HCT116 (cell line): Measurements from ENCODE around the gene IL21R. TPM values are rescaled to one million over a fixed set of nuclear protein-coding genes. Genes with fewer than 3 reads are reported as not detected.

ENCODE experiments used
- ATAC-seq: fragments of 200-7000 bp; cut with Tn5 transposase; 2 replicates; pipeline ENCODE4 v1.9.1; 2020; ENCODE audit warnings: mild to moderate bottlenecking, moderate library complexity
- BruUV-seq: library from RNA; stranded (reverse); fragments of 400-500 nt; replicated peaks from 2 replicates; lab custom pipeline; 2021; lab: Mats Ljungman, UMichigan
- CTCF ChIA-PET: fragments of 300-600 bp; sonication (Branson Sonifier 250); formaldehyde crosslinking; loops from one replicate; lab custom pipeline; 2021; ENCODE audit warnings: antibody characterized with exemption; lab: Charles Lee
- POLR2A ChIA-PET: fragments of 300-600, 350-600 bp; sonication (Branson Sonifier 250); formaldehyde crosslinking; loops from one replicate; lab custom pipeline; 2021; ENCODE audit warnings: antibody characterized with exemption; lab: Charles Lee
- RAD21 ChIA-PET, 2 experiments: fragments of 300-600 bp; sonication (Branson Sonifier 250); formaldehyde crosslinking; loops; one replicate each; lab custom pipeline; 2023; ENCODE audit warnings: low total read pairs in 2 of 2; ENCODE audit not compliant: uncharacterized antibody in 2 of 2, unreplicated experiment in 2 of 2, low non-redundant PET in 1 of 2; lab: Charles Lee
- DNase-seq: peaks from one replicate; pipeline ENCODE4 v3.0.0-alpha.2; 2010; ENCODE audit warnings: low read depth, low spot score
- H2AFZ ChIP-seq: fragments of 200-600 bp; shearing (Covaris generic), sonication (generic); 2 replicates; pipeline ENCODE4 v1.6.1; 2017; ENCODE audit warnings: low read depth, mixed run types, mixed read lengths, antibody characterized with exemption, low read length; ENCODE audit not compliant: poor library complexity, severe bottlenecking
- H3K27ac ChIP-seq: 2 replicates; pipeline ENCODE4 v1.5.1; 2012; ENCODE audit warnings: low read depth, low read length
- H3K27me3 ChIP-seq: fragments of 200-600 bp; sonication (generic); 2 replicates; pipeline ENCODE4 v1.6.1; 2016; ENCODE audit warnings: mixed run types, low read length, mixed read lengths; ENCODE audit not compliant: insufficient read depth
- H3K36me3 ChIP-seq, 2 experiments: fragments of 200-500 bp in 1 of 2; fragments of 200-600 bp in 1 of 2; sonication (Bioruptor generic) in 1 of 2; sonication (generic) in 1 of 2; 2 replicates each; pipeline versions ENCODE4 v1.5.1 to v1.6.1; 2014 to 2016; ENCODE audit warnings: low read length in 2 of 2, inconsistent platforms in 1 of 2, mixed read lengths in 1 of 2, mixed run types in 1 of 2; ENCODE audit not compliant: insufficient read depth in 2 of 2, control insufficient read depth in 1 of 2
- H3K4me1 ChIP-seq, 2 experiments: fragments of 200-600 bp in 1 of 2; sonication (generic) in 1 of 2; 2 replicates each; pipeline versions ENCODE4 v1.5.1 to v1.6.1; 2012 to 2017; ENCODE audit warnings: low read length in 2 of 2, inconsistent platforms in 1 of 2, mild to moderate bottlenecking in 1 of 2, mixed read lengths in 1 of 2, mixed run types in 1 of 2, moderate library complexity in 1 of 2; ENCODE audit not compliant: insufficient read depth in 2 of 2, control insufficient read depth in 1 of 2
- H3K4me2 ChIP-seq: fragments of 200-600 bp; sonication (generic); 2 replicates; pipeline ENCODE4 v1.6.1; 2017; ENCODE audit warnings: mixed run types, low read length, mixed read lengths
- H3K4me3 ChIP-seq, 2 experiments: fragments of 200-600 bp in 1 of 2; sonication (generic) in 1 of 2; replicated peaks in 1 of 2; 2 replicates each; pipeline ENCODE4 v1.5.1; 2011 to 2016; ENCODE audit warnings: low read length in 2 of 2, control low read depth in 1 of 2, low read depth in 1 of 2, mild to moderate bottlenecking in 1 of 2, mixed read lengths in 1 of 2, mixed run types in 1 of 2
- H3K79me2 ChIP-seq: fragments of 200-600 bp; sonication (generic); 2 replicates; pipeline ENCODE4 v1.6.1; 2017; ENCODE audit warnings: mild to moderate bottlenecking, mixed run types, low read length, moderate library complexity, mixed read lengths; ENCODE audit not compliant: insufficient read depth
- H3K9ac ChIP-seq: fragments of 200-600 bp; sonication (generic); 2 replicates; pipeline ENCODE4 v1.6.1; 2016; ENCODE audit warnings: low read length, mixed read lengths
- H3K9me2 ChIP-seq: fragments of 200-600 bp; sonication (generic), shearing (Covaris generic); 2 replicates; pipeline ENCODE4 v1.6.1; 2017; ENCODE audit warnings: mixed run types, mild to moderate bottlenecking, moderate library complexity; ENCODE audit not compliant: insufficient read depth
- H3K9me3 ChIP-seq, 2 experiments: fragments of 200-500 bp in 1 of 2; fragments of 200-600 bp in 1 of 2; sonication (Bioruptor generic) in 1 of 2; sonication (generic) in 1 of 2; 2 replicates each; pipeline ENCODE4 v1.6.1; 2014 to 2017; ENCODE audit warnings: low read length in 2 of 2, mixed read lengths in 2 of 2, inconsistent platforms in 1 of 2, low read depth in 1 of 2, mild to moderate bottlenecking in 1 of 2, mixed run types in 1 of 2, moderate library complexity in 1 of 2; ENCODE audit not compliant: control insufficient read depth in 1 of 2, insufficient read depth in 1 of 2
- H4K20me1 ChIP-seq: fragments of 200-600 bp; sonication (generic), shearing (Covaris generic); 2 replicates; pipeline ENCODE4 v1.6.1; 2017; ENCODE audit warnings: mixed run types, mild to moderate bottlenecking, moderate library complexity; ENCODE audit not compliant: insufficient read depth
- CEBPB ChIP-seq: IDR thresholded peaks from 2 replicates; pipeline ENCODE4 v1.6.1; 2012; ENCODE audit warnings: low read depth
- EGR1 ChIP-seq: IDR thresholded peaks from 2 replicates; pipeline ENCODE4 v1.6.1; 2012; ENCODE audit warnings: low read depth
- ELF1 ChIP-seq: IDR thresholded peaks from 2 replicates; pipeline ENCODE4 v1.6.1; 2012; ENCODE audit warnings: low read depth, borderline replicate concordance
- EZH2 ChIP-seq: fragments of 200-600 bp; sonication (generic); IDR thresholded peaks from 2 replicates; pipeline ENCODE4 v1.6.1; 2017; ENCODE audit warnings: antibody characterized with exemption, mixed run types
- EZH2phosphoT487 ChIP-seq: fragments of 200-600 bp; IDR thresholded peaks from 2 replicates; pipeline ENCODE4 v1.6.1; 2018; ENCODE audit warnings: antibody characterized with exemption, borderline replicate concordance
- JUND ChIP-seq: IDR thresholded peaks from 2 replicates; pipeline ENCODE4 v1.6.1; 2012
- POLR2A ChIP-seq: IDR thresholded peaks from 2 replicates; pipeline ENCODE4 v1.7.0; 2011; ENCODE audit warnings: borderline replicate concordance; ENCODE audit not compliant: insufficient read depth, insufficient read length; ENCODE audit errors: extremely low read depth
- POLR2AphosphoS5 ChIP-seq: IDR thresholded peaks from 2 replicates; pipeline ENCODE4 v1.6.1; 2011; ENCODE audit warnings: mild to moderate bottlenecking, low read depth, low read length, moderate library complexity
- RAD21 ChIP-seq: IDR thresholded peaks from 2 replicates; pipeline ENCODE4 v1.6.1; 2012; ENCODE audit warnings: low read depth, mild to moderate bottlenecking
- SIN3A ChIP-seq: IDR thresholded peaks from 2 replicates; pipeline ENCODE4 v1.6.1; 2012; ENCODE audit warnings: low read depth
- SRF ChIP-seq: IDR thresholded peaks from 2 replicates; pipeline ENCODE4 v1.6.1; 2012; ENCODE audit warnings: low read depth
- TCF7L2 ChIP-seq: IDR thresholded peaks from 2 replicates; pipeline ENCODE4 v1.7.0; 2011; ENCODE audit warnings: borderline replicate concordance, inconsistent platforms; ENCODE audit not compliant: insufficient read depth, insufficient read length; ENCODE audit errors: extremely low read depth
- YY1 ChIP-seq: IDR thresholded peaks from 2 replicates; pipeline ENCODE4 v1.6.1; 2011; ENCODE audit warnings: low read length, low read depth, moderate library complexity, mild to moderate bottlenecking; ENCODE audit not compliant: insufficient replicate concordance; ENCODE audit errors: extremely low read depth
- ZFX ChIP-seq: fragments of 450-650 bp; IDR thresholded peaks from 2 replicates; pipeline ENCODE4 v1.6.1; 2017
- intact Hi-C: fragments of 100-400 bp; cut with micrococcal nuclease; formaldehyde crosslinking; loops from 2 replicates; pipeline ENCODE4 v1.10.0; 2022
- total RNA-seq: library from RNA; stranded (reverse); gene quantifications from one replicate; pipeline ENCODE4 v1.2.1, GENCODE V29; 2021; ENCODE audit not compliant: unreplicated experiment
- TF ChIP-seq, protein P1 (sequence below): IDR thresholded peaks from 2 replicates; pipeline ENCODE4 v1.6.1; 2012
- TF ChIP-seq, protein P2 (sequence below), 3 experiments: fragments of 200-600 bp in 1 of 3; sonication (generic) in 1 of 3; IDR thresholded peaks in 2 of 3; conservative IDR thresholded peaks in 1 of 3; 2 replicates each; pipeline ENCODE4 v1.5.1; 2012 to 2017; ENCODE audit warnings: low read depth in 2 of 3, low read length in 2 of 3, antibody characterized with exemption in 1 of 3, borderline replicate concordance in 1 of 3, control low read depth in 1 of 3, mild to moderate bottlenecking in 1 of 3, mixed read lengths in 1 of 3, mixed run types in 1 of 3, moderate library complexity in 1 of 3; ENCODE audit not compliant: insufficient read depth in 1 of 3
- TF ChIP-seq, protein P3 (sequence below): IDR thresholded peaks from 2 replicates; pipeline ENCODE4 v1.6.1; 2012
- TF ChIP-seq, protein P4 (sequence below): IDR thresholded peaks from 2 replicates; pipeline ENCODE4 v1.6.1; 2012; ENCODE audit warnings: low read depth
- TF ChIP-seq, protein P5 (sequence below): IDR thresholded peaks from 2 replicates; pipeline ENCODE4 v1.6.1; 2011; ENCODE audit warnings: mild to moderate bottlenecking, low read length, moderate library complexity; ENCODE audit not compliant: insufficient replicate concordance; ENCODE audit errors: extremely low read depth

The IL21R gene
- total RNA-seq, 1 experiment from 2014 or later, result 1.2 TPM

DNA sequence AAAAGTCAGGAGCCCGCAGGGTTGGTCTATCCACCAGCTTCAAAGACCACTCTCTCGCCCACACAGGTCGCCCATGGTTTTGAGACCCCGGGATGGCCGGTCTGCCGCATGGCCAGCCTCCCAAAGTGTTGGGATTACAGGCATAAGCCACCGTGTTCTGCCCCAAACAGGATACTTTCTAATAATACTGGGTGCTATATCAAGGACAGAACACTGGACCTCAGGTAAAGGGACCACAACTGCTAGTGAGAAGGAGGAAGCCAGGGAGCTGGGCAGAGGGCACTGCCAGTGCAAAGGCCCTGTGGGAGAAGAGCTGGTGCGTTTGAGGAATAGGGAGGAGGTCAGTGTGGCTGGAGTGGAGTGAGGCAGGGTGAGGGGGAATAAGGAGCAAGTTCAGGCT, 34.1 kb downstream of the IL21R start:
- POLR2A ChIA-PET, result no interaction called here
- BruUV-seq, result no TSS peak
- Histone ChIP-seq H3K27me3 (no peaks in the 10 kb centered on the region), H3K27ac (no peak overlapping the region), H3K9me2 (no peaks in the 10 kb centered on the region), H3K4me2 (no peak overlapping the region), H3K9ac (no peak overlapping the region), H3K4me3 (no peak overlapping the region), H3K4me1 (peaks cover 0 to 10% of the 10 kb centered on the region in 2 experiments; a peak in 1 of 4 replicates), H2AFZ (no peak overlapping the region)
- DNase-seq, result no peak
- TF ChIP-seq YY1 (no peak), TCF7L2 (no peak), EGR1 (no peak), CEBPB (no peak), RAD21 (no peak), ELF1 (no peak), EZH2 (no peak), POLR2A (no peak), ZFX (no peak), POLR2AphosphoS5 (no peak), EZH2phosphoT487 (no peak), SIN3A (no peak), SRF (no peak), JUND (no peak)
- TF ChIP-seq, protein P1, sequence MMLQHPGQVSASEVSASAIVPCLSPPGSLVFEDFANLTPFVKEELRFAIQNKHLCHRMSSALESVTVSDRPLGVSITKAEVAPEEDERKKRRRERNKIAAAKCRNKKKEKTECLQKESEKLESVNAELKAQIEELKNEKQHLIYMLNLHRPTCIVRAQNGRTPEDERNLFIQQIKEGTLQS, result no peak
- TF ChIP-seq, protein P2, sequence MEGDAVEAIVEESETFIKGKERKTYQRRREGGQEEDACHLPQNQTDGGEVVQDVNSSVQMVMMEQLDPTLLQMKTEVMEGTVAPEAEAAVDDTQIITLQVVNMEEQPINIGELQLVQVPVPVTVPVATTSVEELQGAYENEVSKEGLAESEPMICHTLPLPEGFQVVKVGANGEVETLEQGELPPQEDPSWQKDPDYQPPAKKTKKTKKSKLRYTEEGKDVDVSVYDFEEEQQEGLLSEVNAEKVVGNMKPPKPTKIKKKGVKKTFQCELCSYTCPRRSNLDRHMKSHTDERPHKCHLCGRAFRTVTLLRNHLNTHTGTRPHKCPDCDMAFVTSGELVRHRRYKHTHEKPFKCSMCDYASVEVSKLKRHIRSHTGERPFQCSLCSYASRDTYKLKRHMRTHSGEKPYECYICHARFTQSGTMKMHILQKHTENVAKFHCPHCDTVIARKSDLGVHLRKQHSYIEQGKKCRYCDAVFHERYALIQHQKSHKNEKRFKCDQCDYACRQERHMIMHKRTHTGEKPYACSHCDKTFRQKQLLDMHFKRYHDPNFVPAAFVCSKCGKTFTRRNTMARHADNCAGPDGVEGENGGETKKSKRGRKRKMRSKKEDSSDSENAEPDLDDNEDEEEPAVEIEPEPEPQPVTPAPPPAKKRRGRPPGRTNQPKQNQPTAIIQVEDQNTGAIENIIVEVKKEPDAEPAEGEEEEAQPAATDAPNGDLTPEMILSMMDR (IDR thresholded peaks at IDR 0.05 in 2 of 3, conservative IDR thresholded peaks at IDR 0.05 in 1 of 3; ENCODE audit: borderline replicate concordance in 1 of 3, insufficient read depth in 1 of 3, low read depth in 2 of 3, low read length in 2 of 3), result no peak
- TF ChIP-seq, protein P3, sequence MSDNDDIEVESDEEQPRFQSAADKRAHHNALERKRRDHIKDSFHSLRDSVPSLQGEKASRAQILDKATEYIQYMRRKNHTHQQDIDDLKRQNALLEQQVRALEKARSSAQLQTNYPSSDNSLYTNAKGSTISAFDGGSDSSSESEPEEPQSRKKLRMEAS, result no peak
- TF ChIP-seq, protein P4, sequence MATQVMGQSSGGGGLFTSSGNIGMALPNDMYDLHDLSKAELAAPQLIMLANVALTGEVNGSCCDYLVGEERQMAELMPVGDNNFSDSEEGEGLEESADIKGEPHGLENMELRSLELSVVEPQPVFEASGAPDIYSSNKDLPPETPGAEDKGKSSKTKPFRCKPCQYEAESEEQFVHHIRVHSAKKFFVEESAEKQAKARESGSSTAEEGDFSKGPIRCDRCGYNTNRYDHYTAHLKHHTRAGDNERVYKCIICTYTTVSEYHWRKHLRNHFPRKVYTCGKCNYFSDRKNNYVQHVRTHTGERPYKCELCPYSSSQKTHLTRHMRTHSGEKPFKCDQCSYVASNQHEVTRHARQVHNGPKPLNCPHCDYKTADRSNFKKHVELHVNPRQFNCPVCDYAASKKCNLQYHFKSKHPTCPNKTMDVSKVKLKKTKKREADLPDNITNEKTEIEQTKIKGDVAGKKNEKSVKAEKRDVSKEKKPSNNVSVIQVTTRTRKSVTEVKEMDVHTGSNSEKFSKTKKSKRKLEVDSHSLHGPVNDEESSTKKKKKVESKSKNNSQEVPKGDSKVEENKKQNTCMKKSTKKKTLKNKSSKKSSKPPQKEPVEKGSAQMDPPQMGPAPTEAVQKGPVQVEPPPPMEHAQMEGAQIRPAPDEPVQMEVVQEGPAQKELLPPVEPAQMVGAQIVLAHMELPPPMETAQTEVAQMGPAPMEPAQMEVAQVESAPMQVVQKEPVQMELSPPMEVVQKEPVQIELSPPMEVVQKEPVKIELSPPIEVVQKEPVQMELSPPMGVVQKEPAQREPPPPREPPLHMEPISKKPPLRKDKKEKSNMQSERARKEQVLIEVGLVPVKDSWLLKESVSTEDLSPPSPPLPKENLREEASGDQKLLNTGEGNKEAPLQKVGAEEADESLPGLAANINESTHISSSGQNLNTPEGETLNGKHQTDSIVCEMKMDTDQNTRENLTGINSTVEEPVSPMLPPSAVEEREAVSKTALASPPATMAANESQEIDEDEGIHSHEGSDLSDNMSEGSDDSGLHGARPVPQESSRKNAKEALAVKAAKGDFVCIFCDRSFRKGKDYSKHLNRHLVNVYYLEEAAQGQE, result no peak
- TF ChIP-seq, protein P5, sequence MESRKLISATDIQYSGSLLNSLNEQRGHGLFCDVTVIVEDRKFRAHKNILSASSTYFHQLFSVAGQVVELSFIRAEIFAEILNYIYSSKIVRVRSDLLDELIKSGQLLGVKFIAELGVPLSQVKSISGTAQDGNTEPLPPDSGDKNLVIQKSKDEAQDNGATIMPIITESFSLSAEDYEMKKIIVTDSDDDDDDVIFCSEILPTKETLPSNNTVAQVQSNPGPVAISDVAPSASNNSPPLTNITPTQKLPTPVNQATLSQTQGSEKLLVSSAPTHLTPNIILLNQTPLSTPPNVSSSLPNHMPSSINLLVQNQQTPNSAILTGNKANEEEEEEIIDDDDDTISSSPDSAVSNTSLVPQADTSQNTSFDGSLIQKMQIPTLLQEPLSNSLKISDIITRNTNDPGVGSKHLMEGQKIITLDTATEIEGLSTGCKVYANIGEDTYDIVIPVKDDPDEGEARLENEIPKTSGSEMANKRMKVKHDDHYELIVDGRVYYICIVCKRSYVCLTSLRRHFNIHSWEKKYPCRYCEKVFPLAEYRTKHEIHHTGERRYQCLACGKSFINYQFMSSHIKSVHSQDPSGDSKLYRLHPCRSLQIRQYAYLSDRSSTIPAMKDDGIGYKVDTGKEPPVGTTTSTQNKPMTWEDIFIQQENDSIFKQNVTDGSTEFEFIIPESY, result no peak
- TF ChIP-seq, all 23 proteins: peak for 0
- ATAC-seq, result no peak
- no peaks in the 10 kb centered on the region for H3K9me3 ChIP-seq
- H3K79me2 ChIP-seq, result no peaks in the 10 kb centered on the region
- intact Hi-C loops, result no loop called here
- no peaks in the 10 kb centered on the region for H3K36me3 ChIP-seq
- ChIA-PET CTCF (no interaction called here), RAD21 (no interaction called here)
- H4K20me1 ChIP-seq, result no peaks in the 10 kb centered on the region
